ENCODE data around the gene ERFL.
A peak's percentile ranks its signal among the peaks of the same experiment; 100 is the strongest.

Gene ERFL

DNA sequence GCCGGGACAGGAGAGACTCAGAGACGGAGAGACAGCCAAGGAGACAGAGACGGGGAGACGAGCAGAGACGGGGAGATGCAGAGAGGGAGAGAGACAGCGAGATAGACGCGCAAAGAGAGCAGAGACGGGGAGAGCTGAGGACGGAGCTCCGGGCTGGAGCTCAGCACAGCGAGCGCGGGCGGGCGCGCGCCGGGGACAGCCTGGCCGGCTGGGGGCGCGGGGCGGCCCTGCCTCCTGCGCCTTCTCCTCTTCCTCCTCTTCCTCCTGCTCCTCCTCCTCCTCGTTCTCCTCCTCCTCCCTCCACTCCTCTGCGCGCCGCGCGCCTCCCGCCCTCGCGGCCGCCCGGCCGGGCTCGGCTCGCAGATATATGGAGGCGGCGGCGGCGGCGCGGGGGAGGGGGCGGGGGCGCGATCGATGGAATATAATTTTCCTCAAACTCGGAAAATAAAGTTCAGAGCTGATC lies at the start of gene ERFL:
ERFL (minus strand) TSS at position 229 of the 463 bp plus-strand sequence. CDS start 15,530 bp downstream, outside the sequence.
- DNase-seq: no peak

DNA sequence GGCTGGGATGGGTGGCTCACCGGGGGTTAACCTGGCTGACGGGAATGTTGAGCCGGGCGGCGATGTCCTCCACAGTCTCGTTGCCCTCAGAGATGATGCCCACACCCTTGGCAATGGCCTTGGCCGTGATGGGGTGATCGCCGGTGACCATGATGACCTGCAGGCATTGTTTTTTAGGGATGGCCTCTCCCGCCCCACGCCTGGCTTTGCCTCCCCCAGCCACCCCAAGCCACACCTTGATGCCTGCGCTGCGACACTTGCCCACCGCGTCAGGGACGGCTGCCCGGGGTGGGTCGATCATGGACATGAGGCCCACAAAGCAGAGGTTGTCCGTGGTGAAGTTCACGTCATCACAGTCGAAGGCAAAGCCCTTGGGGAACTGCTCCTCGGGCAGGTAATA lies 49.7 kb upstream of the ERFL start:
- DNase-seq: no peak

DNA sequence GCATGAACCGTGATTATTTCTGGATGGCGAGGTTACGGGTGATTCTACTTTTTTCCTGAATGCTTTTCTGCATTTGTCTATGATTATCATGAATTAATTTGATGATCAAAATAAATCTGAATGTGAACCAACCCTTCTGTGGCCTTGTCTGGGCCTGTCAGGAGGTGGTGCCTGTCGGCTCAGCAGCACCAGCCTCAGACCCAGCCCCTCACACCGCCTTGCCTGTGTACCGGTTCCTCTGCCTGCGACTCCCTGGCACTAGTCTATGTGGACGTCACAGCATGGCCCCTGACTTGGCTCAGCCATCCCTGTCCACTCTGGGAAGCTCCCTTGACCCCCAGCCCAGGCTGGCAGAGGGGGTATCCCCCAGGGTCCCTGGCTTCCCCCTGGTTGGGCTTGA lies 46.4 kb upstream of the ERFL start:
- no peak for DNase-seq

DNA sequence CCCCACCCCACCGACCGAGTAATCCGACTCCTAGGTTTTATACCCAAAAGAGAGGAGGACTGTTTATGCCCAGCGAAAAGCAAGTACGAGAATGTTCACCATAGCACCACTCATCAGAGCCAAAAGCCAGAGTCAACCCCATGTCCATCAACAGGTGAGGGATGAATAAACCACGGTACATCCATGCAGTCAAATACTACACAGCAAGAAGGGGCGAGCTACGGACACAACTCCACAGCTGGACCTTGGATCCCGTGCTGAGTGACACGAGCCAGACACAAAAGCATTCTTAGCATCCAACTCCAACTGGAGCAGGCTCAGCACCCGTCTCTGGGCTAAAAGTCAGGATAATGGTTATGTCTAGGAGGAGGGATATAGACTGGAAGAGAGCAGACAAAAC lies 43.1 kb upstream of the ERFL start:
- no peak for DNase-seq

DNA sequence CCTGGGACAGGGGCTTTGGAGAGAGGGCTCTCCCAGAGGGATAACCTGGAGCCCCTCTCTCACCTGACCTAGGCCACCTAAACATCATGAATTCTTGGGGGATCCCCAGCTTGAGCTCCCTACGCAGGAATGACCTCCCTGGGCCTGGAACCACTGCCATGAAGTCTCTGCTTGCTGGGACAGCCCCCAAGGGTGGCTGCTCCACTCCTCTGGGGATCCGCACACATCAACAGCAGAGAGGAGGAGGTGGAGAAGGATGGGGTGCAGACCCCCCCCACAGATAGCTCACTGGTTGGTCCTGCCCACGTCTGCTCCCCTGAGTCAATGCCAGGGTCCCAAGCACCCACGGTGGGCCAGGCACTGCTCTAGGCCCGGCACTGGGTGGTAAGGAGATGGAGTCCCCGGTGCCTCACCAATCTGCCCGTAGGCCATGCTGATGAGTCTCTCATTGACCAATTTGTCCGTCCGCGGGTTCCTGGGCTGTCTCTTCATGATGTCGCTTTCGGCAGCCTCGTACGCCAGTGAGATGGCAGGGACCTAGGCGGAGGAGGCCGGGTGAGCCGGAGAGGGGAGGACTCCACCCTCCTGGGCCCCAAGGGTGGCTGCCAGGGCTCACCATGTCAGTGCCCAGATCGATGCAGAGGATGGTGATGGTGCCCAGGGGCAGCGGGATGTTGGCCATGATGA lies 41.7 kb upstream of the ERFL start:
- DNase-seq: no peak

DNA sequence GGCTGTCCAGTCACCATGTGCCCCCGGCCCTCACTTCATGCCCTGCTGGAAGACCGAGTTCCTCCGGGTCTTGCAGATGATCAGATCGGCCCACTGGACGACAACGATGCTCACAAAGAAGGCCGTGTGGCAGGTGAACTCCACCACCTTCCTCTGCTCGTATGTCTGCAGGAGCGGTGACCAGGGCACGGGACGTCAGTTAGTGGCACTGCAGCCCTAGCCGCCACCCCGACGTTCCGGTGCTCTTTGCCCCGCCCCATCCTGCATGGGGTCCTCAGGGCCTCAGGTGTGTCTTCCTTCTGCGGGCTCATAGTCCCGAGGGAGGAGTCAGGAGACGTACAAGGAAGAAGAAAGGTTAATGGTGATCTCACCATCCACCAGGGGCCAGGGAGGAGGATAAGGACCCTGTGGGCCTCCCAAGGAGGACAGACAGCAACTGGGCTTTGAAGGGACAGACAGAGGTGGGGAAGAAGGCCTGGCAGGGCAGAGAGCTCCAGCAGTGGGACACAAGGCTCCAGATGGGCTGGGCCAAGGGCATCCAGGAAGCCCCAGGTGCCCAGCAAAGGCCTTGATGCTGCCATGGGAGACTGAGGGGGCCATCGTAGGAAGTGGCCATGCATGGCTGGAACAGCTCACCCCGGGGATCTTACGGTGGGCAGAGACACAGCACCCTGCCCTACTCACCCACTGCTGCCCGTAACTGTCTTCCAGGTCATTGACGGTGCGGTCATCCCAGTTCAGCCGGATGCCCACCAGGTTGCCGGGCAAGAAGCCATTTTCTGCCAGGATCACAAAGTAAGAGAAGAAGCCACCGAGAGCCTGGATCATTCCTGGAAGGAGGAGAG lies 40.7 kb upstream of the ERFL start:
- DNase-seq: no peak

DNA sequence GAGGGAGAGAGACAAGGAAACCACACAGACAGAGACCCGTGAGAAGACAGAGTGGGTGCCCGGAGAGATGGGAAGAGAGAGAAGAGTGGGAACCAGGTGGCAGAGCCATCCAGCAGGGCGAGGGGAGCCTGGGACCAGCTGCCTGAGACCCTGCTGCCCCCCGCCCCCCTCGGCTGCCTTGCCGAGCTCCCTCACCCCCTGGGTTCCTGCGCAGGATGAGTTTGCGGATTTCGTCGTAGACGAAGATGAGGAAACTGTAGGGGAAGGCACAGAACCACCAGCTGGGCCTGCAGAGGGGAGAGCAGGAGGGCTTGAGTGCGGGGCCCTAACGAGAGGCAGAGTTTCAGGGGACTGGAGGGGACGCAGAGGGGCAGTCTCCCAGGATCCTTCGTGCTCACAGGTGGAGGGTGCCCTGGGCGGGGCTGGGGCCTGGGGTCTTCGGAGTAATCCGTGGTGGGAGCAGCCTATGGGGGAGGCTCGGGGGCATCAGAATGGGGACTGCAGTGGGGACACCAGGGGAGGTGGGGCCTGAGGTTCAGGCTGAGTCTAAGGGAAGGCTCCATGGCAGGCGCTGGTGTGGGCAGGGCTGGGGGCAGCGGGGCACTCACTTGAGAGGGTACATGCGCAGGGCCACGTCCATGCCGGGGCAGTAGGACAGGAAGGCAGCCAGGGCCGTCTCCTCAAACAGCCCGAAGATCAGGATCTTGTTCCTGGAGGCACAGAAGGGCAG lies 39.0 kb upstream of the ERFL start:
- DNase-seq: peak; percentile 11 to 66

DNA sequence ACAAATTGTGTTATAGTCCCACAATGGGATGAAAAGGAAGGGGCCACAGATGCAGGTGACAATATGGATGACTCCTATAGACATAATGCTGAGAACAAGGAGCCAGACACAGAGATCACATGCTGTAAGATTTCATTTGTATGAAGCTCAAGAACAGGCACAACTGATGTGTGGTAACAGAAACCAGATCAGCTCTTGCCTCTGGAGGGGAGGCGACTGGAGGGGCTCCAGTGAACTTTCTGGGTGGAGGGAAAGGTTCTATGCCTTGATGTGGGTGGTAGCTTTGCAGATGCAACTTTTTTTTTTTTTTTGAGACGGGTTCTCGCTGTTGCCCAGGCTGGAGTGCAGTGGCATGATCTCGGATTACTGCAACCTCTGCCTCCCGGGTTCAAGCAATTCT lies 36.9 kb upstream of the ERFL start:
- no peak for DNase-seq

DNA sequence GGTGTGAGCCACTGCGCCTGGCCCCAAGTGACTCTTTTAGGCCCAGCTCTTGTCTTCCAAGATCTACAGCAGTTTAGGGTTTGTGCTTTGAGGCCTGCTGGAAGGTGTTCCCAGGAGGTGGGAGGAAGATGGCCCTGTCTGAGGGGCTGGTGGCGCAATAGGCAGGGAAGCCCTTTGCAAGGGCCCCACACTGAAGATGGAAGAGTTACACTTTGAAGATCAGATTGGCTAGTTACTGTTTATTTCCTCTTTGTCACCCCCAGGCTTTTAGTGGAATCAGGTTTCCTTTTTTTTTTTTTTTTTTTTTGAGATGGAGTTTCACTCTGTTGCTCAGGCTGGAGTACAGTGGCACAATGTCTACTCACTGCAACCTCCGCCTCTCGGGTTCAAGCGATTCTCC lies 32.7 kb upstream of the ERFL start:
- peak in 1 of 2 donors; percentile 36 for DNase-seq

DNA sequence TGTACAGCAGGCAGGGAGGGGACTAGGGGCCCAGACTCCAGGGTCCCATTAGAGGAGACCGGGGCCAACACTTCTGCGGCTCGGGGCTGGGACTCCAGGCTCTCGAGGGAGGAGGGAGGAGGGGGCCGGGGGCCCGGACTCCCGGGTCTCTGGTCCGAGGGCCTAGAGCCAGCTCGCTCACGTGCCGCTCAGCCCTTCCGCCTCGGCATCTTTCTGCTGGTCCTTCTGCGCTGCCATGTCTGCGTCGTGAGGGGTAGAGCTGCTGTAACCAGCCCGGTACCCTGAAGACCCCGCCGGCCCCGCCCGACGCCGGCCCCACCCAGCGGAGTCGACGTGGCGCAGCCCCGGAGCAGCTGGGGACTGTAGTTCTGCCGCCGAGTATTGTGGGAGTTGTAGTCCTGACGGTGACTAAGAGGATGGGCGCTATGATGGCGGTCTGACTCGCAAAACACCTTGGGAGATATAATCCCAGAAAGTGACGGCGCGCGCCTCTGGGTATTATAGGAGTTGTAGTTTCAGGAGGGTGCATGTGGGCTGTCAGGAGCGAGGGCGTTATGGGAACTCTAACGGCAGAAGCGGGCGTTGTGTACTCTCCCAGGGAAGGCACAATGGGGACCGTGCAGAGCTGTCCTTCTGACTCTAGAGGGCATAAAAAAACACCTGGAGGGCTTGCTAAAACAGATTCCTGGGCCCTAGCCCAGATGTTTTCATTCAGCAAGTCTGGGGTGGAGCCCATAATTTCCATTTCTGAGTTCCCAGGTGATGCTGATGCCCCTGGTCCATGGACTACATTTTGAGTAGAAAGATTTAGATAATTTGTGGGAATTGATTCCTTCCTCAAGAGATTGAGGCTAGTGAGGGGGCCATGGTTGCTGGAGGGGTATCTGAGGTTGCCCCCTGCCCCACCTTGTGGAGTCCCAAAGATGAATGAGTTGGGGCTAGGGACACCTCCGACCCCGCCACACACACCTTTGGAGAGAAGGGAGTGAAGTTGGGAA lies 31.1 kb upstream of the ERFL start, which contains the start of gene RABAC1:
RABAC1 (minus strand) TSS at position 266 of the 998 bp plus-strand sequence; CDS start at position 237, 29 bp downstream.
- DNase-seq: peak; percentile 55 to 92

DNA sequence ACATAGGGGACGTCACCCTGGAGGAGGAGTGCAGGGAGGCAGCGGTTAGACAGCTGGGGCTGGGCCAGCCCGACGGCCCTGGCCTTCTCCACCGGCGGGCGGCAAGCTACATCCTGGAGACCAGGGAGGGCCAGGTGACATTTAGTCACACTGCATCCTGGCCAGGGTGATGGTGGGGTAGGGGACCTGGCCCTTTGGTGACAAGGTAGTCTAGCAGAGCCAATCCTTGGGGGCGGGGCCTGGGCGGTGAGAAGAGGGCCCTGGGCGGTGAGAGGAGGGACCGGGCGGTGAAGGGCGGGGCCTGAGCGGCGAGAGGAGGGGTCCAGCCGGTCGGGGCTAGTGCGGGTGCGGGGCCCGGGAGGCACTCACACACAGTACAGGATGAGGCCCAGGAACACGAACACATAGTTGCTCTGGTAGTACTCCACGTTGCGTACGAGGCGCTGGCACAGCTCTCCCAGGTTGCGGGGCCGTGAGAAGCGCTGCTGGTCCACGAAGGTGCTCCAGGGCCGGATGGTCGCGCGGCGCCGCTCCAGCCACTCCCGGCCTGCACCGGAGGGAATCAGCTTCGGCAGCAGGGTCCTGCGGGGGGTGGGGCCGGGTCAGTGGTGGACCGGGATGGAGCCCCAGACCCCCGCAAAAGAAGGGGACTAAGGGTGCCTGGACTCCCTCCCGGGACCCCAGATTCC lies 30.3 kb upstream of the ERFL start:
- peak in 1 of 2 donors; percentile 39 for DNase-seq

DNA sequence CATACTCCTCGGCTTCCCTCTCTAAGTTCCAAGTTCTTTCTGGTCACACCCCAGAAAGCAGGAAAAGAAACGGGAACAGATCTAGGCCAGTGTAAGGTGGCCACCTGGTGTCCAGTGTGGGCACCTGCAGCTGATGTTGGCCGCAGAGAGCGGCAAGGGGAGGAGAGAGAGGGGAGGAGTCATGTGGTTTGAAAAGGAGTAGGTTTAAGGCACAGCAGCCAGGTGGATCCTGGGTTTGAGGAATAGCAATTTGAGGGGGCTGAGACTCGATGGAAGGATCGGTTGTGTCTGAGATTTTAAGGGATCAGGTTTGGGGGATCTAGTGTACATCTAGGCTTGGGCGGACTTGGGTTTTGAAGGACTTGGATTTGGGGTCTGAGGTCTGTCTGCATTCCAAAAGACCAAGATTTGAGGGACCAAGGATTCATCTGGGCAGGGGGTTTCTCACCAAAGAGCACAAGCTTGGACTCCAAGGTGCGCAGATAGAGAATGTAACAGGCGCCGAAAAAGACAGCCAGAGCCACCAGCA lies 29.7 kb upstream of the ERFL start:
- peak in 1 of 2 donors; percentile 38 for DNase-seq

DNA sequence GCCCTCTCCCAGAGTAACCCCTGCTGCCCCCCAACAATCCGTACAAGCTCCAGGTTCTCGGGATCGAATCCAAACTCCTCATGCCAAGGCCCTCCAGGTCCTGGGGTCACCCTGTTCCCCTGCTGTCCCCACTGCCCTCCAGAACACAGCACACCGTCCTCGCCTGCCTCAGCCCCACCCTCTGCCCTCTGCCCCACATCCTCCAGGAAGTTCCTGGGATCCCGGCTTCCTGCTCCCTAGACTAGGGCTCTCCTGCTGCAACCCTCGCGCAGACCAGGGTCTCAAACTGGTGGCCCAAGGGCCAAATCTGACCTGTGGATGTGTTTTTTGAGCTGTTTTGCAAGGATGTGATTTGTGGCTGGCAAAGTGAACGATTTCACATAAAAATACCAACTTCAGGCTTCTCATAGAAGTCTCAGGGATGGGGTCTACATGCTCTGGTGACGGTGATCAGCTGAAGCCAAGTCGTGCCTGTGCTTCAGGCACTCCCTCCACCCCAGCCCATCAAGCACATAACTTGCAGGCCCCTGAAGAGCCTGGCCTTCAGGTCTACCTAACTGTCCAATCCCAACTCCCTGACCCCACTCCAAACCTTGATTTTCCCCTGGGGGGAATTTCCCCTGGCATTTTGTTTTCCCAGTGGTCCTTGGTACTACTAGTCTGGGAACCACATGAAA lies 29.1 kb upstream of the ERFL start:
- DNase-seq: no peak

DNA sequence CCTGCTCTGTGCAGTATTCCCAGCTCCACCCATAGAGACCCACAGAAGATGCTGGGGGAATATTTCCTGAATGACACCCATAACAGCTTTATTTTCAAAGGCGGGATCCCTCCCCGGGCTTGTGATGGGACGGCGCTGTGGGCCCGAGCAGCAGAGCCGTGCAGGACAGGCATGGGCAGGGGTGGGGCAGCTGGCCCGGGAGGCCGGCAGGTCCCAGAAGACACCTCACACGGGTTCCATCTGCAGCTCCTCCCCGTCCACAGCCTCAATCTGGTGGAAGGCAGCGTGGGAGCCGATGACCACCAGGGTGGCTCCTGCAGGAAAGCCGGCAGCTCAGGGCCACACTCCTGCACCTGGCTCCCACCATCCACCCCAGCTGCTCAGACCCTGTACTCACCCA lies 28.4 kb upstream of the ERFL start:
- DNase-seq: no peak

DNA sequence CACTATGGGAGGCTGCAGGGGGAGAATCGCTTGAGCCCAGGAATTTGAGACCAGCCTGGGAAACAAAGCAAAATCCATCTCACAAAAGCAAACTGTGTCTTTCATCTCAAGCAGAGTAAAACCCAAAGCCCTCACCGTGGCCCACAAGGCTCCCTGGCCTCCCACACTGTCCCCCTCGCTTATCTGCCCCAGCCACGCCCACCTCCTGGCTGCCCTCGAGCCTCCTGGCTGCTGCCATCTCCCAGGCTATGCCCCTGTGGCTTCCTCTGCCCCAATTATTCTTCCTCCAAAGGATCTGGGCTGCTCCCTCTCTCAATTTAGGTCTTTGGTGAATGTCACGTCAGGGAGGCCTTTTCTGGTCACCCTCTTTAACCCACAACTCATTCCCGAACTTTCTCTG lies 27.3 kb upstream of the ERFL start:
- no peak for DNase-seq

DNA sequence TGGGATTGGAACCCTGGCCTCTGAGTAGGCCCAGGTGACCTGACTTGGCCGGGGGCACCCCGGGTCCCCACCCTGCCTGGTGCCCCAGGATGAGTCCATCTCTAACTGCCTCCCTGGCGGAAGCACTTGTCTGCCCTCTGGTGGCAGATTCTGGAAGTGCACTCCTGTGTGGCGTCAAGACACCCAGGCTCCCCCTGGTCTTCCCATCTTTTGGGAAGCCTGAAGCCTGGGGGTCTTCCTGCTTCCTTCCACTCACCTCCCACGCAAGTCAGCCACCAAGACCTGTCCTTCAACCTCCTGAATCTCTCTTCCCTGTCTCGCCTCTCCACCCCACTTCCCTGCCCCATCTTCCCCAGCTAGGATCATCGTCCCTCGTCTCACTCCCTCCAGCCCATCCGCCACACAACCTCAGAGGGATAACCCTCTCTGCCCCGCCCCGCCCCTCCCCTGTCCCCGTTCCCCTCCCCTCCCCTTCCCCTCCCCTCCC lies 23.5 kb upstream of the ERFL start:
- peak; percentile 48 to 56 for DNase-seq

DNA sequence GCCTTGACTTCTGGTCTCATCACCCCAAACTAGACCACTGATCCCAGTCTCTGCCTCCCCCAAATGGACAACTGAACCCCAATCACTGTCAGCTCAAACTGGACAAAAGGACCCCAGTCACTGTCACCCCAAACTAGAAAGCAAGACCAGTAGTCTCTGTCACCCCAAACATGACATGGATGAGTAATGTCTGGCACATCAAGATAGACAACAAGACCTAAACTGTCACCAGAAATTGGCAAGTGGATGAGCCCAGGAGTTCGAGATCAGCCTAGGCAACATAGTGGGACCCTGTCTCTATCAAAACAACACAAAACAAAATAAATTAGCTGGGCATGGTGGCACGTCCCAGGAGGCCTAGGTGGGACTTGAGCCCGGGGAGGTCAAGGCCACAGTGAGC lies 18.8 kb upstream of the ERFL start:
- DNase-seq: no peak

DNA sequence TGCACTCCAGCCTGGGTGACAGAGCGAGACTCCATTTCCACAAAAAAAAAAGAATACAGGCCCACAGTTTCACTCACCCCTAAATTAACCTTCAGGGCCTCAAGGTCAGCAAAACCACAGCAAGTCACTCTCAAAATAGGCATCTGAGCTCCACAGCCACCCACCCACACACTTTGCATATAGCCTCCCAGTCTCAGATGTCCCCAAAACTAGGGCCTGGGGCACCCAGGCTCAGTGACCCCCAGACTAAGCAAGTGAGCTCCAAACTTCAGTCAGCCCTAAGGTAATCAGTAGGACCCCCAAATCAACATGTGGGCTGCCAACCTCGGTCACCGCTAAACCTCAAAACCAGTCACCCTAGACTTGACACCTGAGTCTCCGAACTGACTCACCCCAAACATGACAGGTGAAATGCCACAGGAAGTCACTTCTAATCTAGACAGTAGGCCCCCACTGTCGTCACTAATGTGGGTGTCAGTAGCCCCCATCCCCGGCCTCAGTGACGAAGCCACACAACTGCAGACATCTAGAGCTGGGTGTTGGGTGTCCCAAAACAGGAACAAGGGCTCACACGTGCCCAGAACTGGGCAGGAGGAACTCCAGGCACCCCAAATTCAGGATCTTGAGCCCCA lies 17.0 kb upstream of the ERFL start:
- DNase-seq: no peak

DNA sequence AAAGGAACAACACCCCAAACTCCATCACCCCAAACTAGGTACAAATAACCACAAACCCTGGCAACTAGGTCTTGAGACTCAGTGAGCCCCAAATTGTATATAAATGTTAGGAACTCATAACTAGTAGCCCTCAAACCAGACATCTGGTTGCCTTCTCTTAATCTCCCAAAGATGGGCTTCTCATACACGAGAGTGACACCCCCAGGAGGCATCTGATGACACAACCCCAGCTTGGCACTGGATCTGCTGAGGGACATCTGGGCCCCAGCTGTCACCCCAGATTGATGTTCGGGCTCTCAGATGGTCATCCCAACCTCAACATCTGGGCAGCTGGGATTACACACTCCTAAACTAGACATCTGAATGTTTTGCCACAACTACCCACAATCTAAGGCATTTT lies 16.1 kb upstream of the ERFL start:
- DNase-seq: no peak

Measured in bone marrow (tissue), 2 donors.